Memory B cell (primary cell): ENCODE measurements around the gene OR1D2.
"Not testable (repeated sequence)": the region's sequence is repeated elsewhere in the genome, so short reads cannot be mapped to it uniquely, and the experiment has no call there.

Experiments used
- ATAC-seq: fragments of 150-1000 bp; cut with Tn5 transposase; 2 replicates; pipeline ENCODE4 v1.10.0; 2021; ENCODE audit warnings: low read depth, mild to moderate bottlenecking, moderate library complexity
- DNase-seq, 2 donors: peaks; one replicate each; pipeline ENCODE4 v3.0.0; 2022; ENCODE audit warnings: low spot score in 2 of 2
- H3K27ac Mint-ChIP-seq: one replicate; pipeline ENCODE4 v1.8.0; 2022; ENCODE audit warnings: mild to moderate bottlenecking, moderate library complexity, mixed read lengths
- H3K27me3 Mint-ChIP-seq: one replicate; pipeline ENCODE4 v1.8.0; 2022; ENCODE audit warnings: mixed read lengths
- H3K36me3 Mint-ChIP-seq: one replicate; pipeline ENCODE4 v1.8.0; 2022; ENCODE audit warnings: mild to moderate bottlenecking, mixed read lengths
- H3K4me1 Mint-ChIP-seq: one replicate; pipeline ENCODE4 v1.8.0; 2022; ENCODE audit warnings: mixed read lengths
- H3K4me3 Mint-ChIP-seq: one replicate; pipeline ENCODE4 v1.8.0; 2022; ENCODE audit warnings: mild to moderate bottlenecking, moderate library complexity, mixed read lengths
- H3K9me3 Mint-ChIP-seq: one replicate; pipeline ENCODE4 v1.8.0; 2022; ENCODE audit warnings: mixed read lengths

OR1D2 gene, protein sequence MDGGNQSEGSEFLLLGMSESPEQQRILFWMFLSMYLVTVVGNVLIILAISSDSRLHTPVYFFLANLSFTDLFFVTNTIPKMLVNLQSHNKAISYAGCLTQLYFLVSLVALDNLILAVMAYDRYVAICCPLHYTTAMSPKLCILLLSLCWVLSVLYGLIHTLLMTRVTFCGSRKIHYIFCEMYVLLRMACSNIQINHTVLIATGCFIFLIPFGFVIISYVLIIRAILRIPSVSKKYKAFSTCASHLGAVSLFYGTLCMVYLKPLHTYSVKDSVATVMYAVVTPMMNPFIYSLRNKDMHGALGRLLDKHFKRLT

GRCh38 chr17:3104322-3104721 is at the start of gene OR1D2:
Gene OR1D2, minus strand, starts transcription at chr17:3104422. Its CDS starts 11,426 bp downstream, at chr17:3092996.
- no peak within 1 kb of the TSS for H3K4me3 Mint-ChIP-seq
- DNase-seq (no peak), ATAC-seq (no peak)
- peaks cover 7% of the 10 kb centered on the region for H3K27me3 Mint-ChIP-seq
- H3K27ac Mint-ChIP-seq: no peak within 1 kb of the TSS
- peaks cover 6% of the 10 kb centered on the region for H3K36me3 Mint-ChIP-seq
- peaks cover 2% of the 10 kb centered on the region for H3K4me1 Mint-ChIP-seq
- H3K9me3 Mint-ChIP-seq: peaks cover 20% of the 10 kb centered on the region

DNA sequence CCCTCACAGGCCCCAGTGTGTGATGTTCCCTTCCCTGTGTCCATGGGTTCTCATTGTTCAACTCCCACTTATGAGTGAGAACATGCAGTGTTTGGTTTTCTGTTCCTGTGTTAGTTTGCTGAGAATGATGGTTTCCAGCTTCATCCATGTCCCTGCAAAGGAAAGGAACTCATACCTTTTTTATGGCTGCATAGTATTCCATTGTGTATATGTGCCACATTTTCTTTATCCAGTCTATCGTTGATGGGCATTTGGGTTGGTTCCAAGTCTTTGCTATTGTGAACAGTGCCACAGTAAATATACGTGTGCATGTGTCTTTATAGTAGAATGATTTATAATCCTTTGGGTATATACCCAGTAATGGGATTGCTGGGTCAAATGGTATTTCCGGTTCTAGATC is 33.3 kb upstream of the OR1D2 start:
- ATAC-seq, DNase-seq, H3K4me3 Mint-ChIP-seq, H3K4me1 Mint-ChIP-seq, H3K27ac Mint-ChIP-seq, H3K9me3 Mint-ChIP-seq, H3K36me3 Mint-ChIP-seq, H3K27me3 Mint-ChIP-seq: not testable (repeated sequence)

- Mint-ChIP-seq H3K27ac (no peak within 1 kb of the TSS), H3K9me3 (no peaks in the 10 kb centered on the region), H3K4me3 (no peak within 1 kb of the TSS), H3K4me1 (peaks cover 6% of the 10 kb centered on the region), H3K27me3 (peaks cover 32% of the 10 kb centered on the region), H3K36me3 (no peaks in the 10 kb centered on the region)
- no peak for ATAC-seq
- DNase-seq: no peak
These were observed 23.2 kb upstream of the OR1D2 start, which contains the start of gene OR1G1 for GRCh38 chr17:3127451-3127850. Gene OR1G1, minus strand, starts transcription at chr17:3127551. Its CDS starts 0 bp downstream, at chr17:3127551.

DNA sequence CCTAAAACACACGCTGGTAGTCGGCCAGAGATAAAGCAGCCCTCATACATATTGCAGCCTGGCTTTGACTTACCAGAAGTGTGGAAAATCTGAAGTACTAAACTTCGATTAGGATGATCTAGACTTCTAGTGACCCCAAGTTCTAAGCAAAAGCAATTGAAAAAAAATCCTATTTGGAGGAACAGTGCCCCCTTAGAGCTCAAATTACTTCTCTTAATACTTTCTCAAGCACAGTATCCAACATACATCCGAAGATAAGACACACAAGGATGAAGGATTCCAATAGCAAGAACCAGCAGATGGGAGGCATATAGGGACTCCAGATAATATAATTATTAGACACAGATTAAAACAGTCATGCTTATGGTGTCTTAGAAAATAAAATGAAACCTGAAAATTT is 30.4 kb downstream of the OR1D2 start:
- ATAC-seq, H3K9me3 Mint-ChIP-seq, DNase-seq, H3K27ac Mint-ChIP-seq, H3K4me1 Mint-ChIP-seq, H3K27me3 Mint-ChIP-seq, H3K4me3 Mint-ChIP-seq, H3K36me3 Mint-ChIP-seq: not testable (repeated sequence)

DNA sequence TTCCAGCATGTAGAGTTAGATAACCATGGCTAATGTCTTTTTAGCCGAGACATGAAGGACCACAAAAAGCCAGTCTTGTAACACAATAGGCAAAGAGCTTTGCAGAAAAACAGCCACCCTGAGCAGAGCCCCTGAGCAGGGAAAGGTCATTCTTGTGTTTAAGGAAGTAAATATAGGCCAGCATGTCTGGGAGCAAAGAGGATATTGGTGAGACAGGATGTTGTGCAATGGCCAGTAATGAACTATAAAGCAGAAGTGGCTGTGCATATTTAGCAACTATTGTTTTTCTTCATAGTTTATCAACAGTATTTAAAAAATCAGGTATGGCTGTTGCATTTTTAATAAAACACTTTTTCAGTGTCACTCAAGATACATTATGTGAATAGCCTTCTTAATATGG is 39.0 kb downstream of the OR1D2 start:
- DNase-seq: not testable (repeated sequence)

GRCh38 chr17:3063507-3063906 is 40.7 kb downstream of the OR1D2 start, which contains the start of gene OR1D5:
Gene OR1D5, minus strand, starts transcription at chr17:3063607. Its CDS starts 0 bp downstream, at chr17:3063607.
- H3K4me1 Mint-ChIP-seq, H3K27me3 Mint-ChIP-seq, H3K4me3 Mint-ChIP-seq, H3K9me3 Mint-ChIP-seq, H3K36me3 Mint-ChIP-seq, ATAC-seq, DNase-seq, H3K27ac Mint-ChIP-seq: not testable (repeated sequence)

More for the DNA sequence above, 39.0 kb downstream of the OR1D2 start:
- H3K27ac Mint-ChIP-seq, H3K4me3 Mint-ChIP-seq, H3K9me3 Mint-ChIP-seq, H3K36me3 Mint-ChIP-seq, H3K27me3 Mint-ChIP-seq, H3K4me1 Mint-ChIP-seq: not testable (repeated sequence)
- peak; percentile 88 for ATAC-seq

- not testable (repeated sequence) for H3K9me3 Mint-ChIP-seq, H3K27ac Mint-ChIP-seq, H3K27me3 Mint-ChIP-seq, H3K4me3 Mint-ChIP-seq, H3K4me1 Mint-ChIP-seq, DNase-seq, H3K36me3 Mint-ChIP-seq, ATAC-seq
These were observed 41.3 kb downstream of the OR1D2 start for GRCh38 chr17:3062824-3063377.

DNA sequence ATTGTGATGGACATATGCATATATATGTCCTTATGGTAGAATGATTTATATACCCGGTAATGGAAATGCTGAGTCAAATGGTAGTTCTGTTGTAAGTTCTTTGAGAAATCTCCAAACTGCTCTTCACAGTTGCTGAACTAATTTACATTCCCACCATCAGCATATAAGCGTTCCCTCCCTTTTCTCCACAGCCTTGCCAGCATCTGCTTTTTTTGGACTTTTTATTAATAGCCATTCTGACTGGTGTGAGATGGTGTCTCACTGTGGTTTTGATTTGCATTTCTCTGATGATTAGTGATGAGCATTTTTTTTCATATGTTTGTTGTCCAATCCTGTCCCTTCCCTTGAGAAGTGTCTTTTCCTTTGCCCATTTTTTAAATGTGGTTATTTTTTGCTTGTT is 49.4 kb downstream of the OR1D2 start:
- not testable (repeated sequence) for H3K4me1 Mint-ChIP-seq

GRCh38 chr17:3049705-3050295 is 54.4 kb downstream of the OR1D2 start:
- H3K27ac Mint-ChIP-seq: no peak overlapping the region
- H3K27me3 Mint-ChIP-seq: no peaks in the 10 kb centered on the region
- no peaks in the 10 kb centered on the region for H3K9me3 Mint-ChIP-seq
- ATAC-seq (no peak), DNase-seq (no peak)
- H3K4me1 Mint-ChIP-seq: no peaks in the 10 kb centered on the region
- H3K36me3 Mint-ChIP-seq: no peaks in the 10 kb centered on the region
- no peak overlapping the region for H3K4me3 Mint-ChIP-seq

More for the DNA sequence above, 49.4 kb downstream of the OR1D2 start:
- H3K27me3 Mint-ChIP-seq, H3K9me3 Mint-ChIP-seq, ATAC-seq, H3K36me3 Mint-ChIP-seq, H3K4me3 Mint-ChIP-seq, DNase-seq, H3K27ac Mint-ChIP-seq: not testable (repeated sequence)

DNA sequence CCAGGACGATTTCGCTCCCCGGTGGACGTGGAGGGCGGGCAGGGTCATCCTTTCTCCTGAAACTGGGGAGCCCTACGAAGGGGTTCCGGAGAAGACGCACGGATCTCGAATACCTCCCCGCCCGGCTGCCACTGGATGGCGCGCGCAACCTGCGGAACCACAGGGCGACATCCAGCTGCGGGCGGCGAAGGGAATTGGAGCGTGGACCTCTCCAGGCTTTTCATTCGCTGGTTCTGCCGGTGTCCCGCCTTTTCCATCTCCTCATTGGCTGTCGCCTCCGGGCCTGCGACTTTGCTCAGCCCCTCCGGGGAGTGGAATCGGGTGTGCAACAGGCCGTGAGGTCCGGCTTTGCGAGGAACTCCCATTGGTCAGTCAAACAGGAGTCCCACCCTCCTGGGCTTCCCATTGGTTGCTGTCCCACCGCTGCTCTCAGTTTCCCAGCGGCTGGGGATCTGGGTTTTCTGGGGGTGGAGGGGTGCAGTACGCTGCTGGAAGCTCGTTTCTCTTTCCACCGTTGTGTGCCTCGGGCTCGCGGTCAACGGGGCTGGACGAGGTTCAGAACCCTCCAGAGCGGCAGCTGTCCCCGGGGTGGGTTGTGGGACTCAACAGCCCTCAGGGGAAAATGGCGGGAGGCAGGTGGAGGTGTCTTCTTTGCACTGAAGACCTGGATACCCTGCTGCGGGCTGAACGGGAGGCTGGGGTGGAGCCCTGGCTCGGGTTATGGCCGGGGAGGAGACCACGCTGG is 55.3 kb downstream of the OR1D2 start:
- ATAC-seq (peak; percentile 96), DNase-seq (peak; percentile 80 to 88)
- Mint-ChIP-seq H3K9me3 (peaks cover 4% of the 10 kb centered on the region), H3K4me1 (no peaks in the 10 kb centered on the region), H3K27me3 (no peaks in the 10 kb centered on the region), H3K27ac (peak overlapping the region; percentile 45), H3K36me3 (no peaks in the 10 kb centered on the region), H3K4me3 (peak overlapping the region; percentile 86)

DNA sequence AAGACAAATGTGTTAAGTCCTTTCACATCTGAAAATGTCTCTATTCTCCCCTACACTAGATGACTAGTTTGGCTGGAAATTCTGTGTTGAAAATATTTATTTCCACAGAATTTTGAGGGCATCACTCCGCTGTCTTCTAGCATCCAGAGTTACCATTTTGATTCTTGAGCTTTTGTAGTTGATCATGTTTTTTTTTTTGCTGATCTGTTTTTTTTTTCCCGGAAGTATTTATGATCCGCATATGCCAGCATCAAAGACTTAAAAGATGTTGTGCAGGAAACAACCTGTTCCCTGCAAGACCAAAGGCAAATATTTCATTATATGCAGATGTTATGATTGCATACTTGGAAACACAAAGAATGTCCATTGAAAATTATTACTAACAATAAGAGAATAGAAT is 57.5 kb downstream of the OR1D2 start:
- Mint-ChIP-seq H3K4me1 (no peaks in the 10 kb centered on the region), H3K36me3 (no peaks in the 10 kb centered on the region), H3K27ac (no peak overlapping the region), H3K4me3 (no peak overlapping the region), H3K9me3 (peaks cover 8% of the 10 kb centered on the region), H3K27me3 (peaks cover 3% of the 10 kb centered on the region)
- no peak for DNase-seq
- ATAC-seq: no peak

DNA sequence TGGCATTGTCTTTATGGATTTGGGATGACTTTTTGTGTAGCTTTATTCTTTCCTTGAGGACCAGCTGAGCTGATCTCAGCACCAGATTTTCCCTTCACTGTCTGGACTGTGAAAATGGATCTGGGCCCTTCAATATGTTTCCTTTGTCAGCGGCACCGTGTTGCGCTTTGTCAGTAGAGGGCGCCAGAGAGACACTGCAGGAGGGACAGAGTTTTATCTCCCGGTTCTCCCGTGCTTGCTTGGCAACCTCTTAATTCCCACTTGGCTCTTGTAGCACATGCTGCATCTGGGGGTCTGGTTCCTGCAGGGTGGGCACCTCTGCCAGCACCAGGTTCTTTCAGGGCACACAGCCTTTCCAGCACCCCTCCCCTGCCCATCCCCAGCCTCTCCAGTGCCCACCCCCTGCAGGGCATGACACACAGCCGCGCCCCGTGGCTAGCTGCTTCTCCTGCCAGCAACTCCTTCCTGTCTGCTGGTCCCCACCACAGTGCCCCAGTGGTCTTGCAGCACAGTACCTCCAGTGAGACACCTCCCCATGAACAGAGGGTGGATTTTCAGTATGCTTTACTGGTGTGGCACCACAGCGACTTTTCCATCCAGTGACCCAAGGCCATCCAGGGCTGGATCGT is 60.4 kb downstream of the OR1D2 start:
- Mint-ChIP-seq H3K27ac (no peak overlapping the region), H3K4me3 (no peak overlapping the region), H3K9me3 (peaks cover 8% of the 10 kb centered on the region), H3K36me3 (no peaks in the 10 kb centered on the region), H3K27me3 (peaks cover 16% of the 10 kb centered on the region), H3K4me1 (peaks cover 9% of the 10 kb centered on the region)
- ATAC-seq (no peak), DNase-seq (no peak)

- ATAC-seq: no peak
- Mint-ChIP-seq H3K27me3 (peaks cover 16% of the 10 kb centered on the region), H3K36me3 (no peaks in the 10 kb centered on the region), H3K9me3 (peaks cover 8% of the 10 kb centered on the region), H3K4me3 (no peak overlapping the region), H3K27ac (no peak overlapping the region), H3K4me1 (peaks cover 10% of the 10 kb centered on the region)
- no peak for DNase-seq
These were observed 63.3 kb downstream of the OR1D2 start for GRCh38 chr17:3040882-3041281.
